GM03348 (cell line): ENCODE measurements around the gene PRAMEF12.
A peak's percentile ranks its signal among the peaks of the same experiment; 100 is the strongest.
"Not testable (repeated sequence)": the region's sequence is repeated elsewhere in the genome, so short reads cannot be mapped to it uniquely, and the experiment has no call there.

Experiments used
- DNase-seq: peaks from one replicate; pipeline ENCODE4 v3.0.0; 2012; ENCODE audit warnings: low spot score

Gene PRAMEF12

DNA sequence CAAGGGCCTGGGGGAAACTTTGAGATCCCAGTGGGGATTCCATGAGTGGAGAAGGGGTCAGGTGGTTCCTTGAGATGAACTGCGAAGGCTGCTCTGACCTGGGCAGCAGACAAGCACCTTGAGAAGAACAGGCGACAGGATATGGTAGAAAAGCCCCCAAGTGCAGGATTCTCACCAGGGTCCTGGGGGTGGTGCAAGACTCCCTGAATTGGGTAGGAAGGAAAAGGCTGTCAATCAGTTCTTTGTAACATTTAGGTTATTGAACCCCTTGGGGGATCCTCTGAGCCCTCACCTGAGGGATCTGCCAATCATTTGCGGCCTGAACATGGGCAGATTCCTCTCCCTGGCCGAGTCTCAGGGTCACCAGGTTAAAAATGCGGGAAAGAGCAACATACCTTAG, 2.4 kb upstream of the PRAMEF12 start:
- no peak for DNase-seq

DNA sequence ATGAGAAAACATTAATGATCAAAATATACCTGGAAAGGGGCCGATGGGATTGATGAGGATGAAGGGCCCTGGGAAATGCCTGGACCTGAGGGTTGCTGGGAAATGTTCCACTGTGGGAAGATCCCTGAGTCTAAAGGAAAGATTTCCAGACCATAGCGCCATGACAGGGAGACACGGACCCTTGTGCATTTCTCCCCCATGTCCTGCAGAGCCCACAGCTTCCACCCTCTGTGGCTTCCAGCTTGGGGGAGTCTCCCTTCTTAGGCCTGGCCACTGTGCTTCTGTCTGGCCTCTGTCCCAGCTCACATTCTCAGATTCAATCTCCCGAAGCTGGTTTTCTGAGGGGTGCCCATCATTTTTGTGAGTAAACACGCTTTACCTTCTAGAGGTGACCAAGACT, 1.0 kb upstream of the PRAMEF12 start:
- peak; percentile 1 for DNase-seq

DNA sequence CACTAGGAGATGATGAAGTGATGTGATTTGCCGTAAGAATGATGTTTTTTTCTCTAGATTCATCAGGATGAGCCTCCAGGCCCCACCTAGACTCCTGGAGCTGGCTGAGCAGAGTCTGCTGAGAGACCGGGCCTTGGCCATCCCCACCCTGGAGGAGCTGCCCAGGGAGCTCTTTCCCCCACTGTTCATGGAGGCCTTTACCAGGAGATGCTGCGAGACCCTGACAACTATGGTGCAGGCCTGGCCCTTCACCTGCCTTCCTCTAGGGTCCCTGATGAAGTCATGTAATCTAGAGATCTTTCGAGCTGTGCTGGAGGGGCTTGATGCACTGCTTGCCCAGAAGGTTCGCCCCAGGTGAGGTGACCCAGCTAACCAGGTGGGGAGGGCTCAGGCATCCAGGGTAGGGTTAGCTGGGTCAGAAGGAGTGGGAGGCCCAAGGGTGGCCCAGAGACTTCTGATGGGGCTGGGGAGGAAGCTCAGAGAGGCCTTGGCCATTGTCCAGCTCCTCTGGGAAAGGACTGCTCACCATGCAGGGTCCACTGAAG, 1.3 kb downstream of the PRAMEF12 start:
- DNase-seq, result peak; percentile 1

DNA sequence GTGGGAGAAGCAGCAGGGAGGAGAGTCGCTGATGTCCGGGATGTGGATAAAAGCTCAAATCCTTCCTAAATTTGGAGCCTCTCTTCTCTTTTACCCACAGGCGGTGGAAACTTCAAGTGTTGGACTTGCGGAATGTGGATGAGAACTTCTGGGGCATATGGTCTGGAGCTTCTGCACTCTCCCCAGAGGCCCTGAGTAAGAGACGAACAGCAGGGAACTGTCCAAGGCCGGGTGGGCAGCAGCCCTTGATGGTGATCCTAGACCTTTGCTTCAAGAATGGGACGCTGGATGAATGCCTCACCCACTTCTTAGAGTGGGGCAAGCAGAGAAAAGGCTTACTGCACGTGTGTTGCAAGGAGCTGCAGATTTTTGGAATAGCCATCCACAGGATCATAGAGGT, 1.9 kb downstream of the PRAMEF12 start:
- no peak for DNase-seq

DNA sequence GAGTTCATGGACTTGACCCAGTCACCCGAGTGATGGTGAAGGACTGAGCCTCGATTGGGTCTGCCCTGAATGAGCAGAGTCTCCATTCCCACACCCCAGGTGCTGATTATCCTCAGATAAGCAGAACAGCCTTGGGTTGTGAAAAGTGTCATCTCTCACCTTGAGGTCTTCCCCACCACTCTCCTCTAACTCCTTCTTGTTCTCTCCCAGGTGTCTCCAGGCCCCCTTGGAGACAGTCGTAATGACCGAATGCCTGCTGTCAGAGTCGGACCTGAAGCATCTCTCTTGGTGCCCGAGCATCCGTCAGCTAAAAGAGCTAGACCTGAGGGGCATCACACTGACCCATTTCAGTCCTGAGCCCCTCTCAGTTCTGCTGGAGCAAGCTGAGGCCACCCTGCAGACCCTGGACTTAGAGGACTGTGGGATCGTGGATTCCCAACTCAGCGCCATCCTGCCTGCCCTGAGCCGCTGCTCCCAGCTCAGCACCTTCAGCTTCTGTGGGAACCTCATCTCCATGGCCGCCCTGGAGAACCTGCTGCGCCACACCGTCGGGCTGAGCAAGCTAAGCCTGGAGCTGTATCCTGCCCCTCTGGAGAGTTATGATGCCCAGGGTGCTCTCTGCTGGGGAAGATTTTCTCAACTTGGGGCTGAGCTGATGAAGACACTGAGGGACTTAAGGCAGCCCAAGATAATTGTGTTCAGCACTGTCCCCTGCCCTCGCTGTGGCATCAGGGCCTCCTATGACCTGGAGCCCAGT, 3.4 kb downstream of the PRAMEF12 start:
- peak; percentile 2 for DNase-seq

DNA sequence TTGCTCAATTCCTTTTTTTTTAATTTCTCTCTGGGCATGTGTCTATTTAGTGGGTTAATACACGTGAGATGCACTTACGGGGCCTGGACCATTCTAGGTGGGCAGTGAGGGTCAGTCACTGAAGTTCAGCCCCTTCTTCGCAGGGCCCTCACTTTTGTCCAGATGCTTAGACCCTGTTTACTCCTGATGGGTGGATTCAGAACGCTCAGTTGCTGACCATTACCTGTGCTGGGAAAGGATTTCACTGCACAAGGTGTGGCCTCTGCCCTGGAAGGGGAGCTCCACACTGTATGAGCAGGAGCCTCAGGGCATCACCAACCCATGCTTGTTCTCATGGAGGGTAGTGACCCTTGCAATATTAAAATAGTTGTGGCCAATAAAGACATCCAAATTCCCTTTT, 4.5 kb downstream of the PRAMEF12 start:
- peak; percentile 1 for DNase-seq

DNA sequence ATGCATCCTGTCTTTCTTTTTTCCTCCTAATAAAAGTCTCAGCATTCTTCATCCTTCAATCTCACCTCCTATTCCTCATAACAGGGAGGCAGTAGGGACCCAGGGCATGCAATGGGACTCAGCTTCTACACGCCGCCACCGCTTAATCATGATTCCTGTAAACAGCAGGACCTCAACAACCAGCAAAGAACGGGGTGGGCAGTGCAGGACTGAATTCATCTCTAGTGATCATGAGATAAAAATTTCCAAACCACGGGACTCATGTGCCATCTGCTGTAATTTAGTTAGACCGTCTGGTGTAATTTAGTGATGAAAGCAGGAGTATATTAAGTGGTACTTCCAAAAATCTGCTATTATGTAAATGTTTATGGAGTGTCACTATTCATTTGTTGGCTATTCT, 5.4 kb downstream of the PRAMEF12 start:
- DNase-seq, result peak; percentile 4

DNA sequence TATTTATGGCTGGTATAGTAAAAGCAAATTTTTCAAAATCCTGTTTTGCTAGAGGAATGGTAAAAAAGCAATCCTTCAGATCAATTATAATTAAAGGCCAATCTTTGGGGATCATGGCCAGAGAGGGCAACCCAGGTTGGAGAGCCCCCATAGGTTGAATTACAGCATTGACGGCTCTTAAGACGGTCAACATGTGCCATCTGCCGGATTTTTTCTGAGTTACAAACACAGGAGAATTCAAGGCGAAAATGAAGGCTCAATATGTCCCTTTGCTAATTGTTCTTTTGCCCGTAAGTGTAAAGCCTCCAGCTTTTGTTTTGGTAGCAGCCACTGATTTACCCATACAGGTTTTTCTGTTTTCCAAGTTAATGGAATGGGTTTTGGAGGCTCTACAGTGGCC, 8.0 kb downstream of the PRAMEF12 start:
- not testable (repeated sequence) for DNase-seq

DNA sequence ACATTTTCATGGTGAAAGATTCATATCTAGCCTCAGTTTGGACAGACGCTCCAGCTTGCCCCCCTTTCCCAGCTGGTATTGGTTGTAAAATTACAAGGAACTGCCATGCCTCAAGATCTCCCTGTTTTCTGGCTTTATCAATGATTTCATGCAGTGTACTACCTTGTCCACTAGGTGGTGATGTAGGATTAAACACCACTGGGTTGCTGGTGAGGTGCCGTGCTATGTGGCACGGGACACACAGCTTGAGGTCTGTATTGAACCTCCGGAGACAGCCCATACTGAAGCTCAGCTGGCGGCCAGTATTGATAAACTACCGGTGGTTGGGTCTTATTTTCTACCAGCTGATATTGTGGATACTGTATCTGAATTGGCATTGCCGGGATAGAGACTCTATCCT, 10.2 kb downstream of the PRAMEF12 start:
- DNase-seq, result not testable (repeated sequence)

DNA sequence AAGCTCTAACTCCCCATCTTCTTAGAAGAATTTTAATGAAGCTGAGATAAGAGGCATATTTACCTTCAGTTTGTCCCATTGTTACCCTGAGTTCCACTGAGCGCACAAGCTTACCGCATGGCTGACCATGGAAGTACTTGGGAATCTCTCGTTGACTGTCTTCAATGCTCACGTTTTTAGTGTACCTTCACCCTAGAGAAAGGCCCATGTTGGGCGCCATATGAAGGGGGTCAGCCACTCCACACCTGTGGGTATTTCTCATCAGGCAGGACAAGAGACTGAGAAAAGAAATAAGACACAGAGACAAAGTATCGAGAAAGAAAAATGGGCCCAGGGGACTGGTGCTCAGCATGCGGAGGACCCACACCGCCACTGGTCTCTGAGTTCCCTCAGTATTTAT, 11.2 kb downstream of the PRAMEF12 start:
- not testable (repeated sequence) for DNase-seq

DNA sequence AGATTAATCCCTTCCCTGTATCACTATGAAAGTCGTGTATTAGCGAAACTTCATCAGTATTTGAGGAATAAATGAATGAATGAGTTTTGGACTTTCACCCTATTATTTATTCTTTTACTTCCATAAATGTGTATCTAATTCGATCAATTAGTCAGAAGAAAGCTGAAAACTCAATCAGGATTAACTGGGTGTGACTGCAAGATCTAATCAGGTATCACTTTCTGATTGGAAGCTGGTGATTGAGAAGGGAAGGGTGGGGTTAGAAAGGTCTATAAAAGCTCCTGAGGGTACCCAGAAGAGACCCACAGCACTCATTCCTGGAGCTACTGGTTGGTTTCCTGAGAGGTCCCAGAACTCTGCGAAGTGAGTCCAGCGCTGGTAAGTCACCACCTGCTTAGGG, 17.6 kb downstream of the PRAMEF12 start, which contains the start of gene PRAMEF1:
PRAMEF1 (plus strand) TSS at position 301 of the 400 bp plus-strand sequence. CDS start 1,831 bp downstream, outside the sequence.
- not testable (repeated sequence) for DNase-seq

DNA sequence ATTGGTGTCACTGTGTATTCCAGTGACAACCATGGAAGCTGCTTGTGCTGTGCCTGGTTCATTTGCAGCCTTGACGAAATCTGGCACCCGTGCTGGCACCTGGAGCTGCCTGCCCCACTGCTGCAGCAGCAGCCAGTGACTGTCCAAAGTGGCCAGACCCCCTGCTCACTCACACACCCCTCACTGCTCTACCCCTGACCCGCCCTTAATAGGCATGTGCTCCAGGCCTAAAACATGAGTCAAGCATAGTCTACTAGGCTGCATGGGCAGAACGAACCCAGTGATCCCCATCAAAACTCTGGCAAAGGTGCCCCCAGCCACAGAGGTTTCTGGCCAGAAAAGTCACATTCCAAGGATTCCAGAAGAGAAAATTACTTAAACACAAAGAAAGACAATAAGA, 25.4 kb downstream of the PRAMEF12 start:
- DNase-seq, result peak; percentile 2

DNA sequence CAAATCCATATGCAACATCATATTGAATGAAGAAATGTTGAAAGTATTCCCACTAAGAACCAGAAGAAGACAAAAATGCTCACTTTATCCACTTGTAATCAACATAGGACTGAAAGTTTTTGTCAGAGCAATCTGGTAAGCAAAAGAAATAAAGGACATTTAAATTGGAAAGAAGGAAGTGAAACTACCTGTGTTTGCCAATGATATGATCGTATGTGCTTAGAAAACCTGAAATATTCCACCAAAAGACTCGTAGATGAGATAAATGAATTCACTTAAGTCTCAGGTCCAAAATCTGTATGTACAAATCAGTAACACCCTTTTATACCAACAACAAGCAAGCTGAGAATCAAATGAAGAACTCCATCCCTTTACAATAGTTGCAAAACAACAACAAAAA, 26.2 kb downstream of the PRAMEF12 start:
- no peak for DNase-seq

DNA sequence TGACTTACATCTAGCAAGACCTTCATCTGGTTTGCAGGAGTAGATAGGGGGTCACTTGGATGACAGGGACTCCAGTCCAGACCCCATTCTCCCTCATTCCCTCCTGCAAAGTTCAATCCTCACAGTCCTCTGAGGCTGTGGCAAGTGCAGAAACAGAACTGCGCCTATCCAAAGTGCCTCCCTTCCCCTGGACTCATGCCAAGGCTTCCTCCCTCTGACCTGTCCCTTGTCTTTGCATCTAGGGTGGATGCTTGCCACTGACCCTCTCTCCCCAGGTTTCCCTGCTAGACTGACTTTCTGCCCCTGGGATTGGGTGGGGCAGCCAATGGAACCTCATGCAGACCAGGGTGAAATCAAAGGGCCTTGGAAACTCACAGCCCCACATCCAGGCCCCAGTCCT, 36.4 kb downstream of the PRAMEF12 start:
- no peak for DNase-seq

DNA sequence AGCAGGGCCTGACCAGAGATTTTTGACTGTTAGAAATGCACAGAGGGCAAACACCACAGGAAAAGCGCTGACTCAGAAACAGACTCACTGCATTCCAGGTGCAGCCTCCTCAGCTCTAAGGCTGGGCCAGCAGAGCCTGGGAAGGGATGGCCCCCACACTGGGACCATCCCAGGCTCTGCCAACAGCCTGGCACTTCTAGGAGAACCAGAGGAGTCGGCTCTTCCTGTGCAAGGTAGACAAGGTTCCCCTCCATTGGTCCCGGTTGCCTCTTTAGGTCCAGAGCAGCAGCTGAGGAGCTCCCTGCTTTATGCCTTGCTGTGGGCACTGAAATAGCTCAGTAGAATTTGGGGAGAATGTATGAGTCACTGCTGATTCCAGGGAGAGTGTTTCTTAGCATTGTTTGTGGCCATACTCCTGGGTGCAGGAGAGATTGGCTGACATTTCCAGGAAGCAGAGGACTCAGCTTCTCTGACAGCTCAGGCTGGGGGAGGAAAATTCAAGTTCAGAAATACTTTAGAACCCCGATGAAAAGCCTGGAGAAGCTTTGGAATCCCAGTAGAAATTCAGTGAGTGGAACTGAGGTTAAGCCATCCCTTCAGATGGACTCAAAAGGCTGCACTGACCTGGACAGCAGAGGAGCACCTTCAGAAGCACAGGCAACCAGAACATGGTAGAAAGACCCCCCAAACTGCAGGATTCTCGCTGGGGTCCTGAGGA, 37.3 kb downstream of the PRAMEF12 start:
- no peak for DNase-seq

DNA sequence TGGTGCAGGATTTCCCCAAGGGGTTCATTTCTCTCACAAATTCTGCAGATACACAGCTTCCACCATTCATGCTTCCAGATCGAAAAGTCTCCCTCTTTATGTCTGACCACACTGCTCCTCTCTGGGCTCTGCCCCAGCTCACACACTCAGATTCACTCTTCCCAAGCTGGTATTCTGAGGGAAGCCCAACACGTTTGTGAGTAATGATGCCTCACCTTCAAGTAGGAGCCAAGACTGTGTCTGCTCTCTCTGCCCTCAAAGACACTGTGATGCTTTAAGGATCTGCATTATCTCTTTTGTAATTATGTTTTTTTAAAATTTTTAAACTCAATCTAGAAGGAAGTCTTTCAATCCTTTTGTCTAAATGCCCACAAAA, 37.9 kb downstream of the PRAMEF12 start:
- DNase-seq, result no peak

DNA sequence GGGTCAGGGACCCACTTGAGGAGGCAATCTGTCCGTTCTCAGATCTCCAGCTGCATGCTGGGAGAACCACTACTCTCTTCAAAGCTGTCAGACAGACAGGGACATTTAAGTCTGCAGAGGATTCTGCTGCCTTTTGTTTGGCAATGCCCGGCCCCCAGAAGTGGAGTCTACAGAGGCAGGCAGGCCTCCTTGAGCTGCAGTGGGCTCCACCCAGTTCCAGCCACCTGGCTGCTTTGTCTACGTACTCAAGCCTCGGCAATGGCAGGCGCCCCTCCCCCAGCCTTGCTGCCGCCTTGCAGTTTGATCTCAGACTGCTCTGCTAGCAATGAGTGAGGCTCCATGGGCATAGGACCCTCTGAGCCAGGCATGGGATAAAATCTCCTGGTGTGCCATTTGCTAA, 45.5 kb downstream of the PRAMEF12 start:
- not testable (repeated sequence) for DNase-seq
